Nephron (organoid): Measurements from ENCODE around the gene RRM1.
A peak's percentile ranks its signal among the peaks of the same experiment; 100 is the strongest.
"Not testable (repeated sequence)": the region's sequence is repeated elsewhere in the genome, so short reads cannot be mapped to it uniquely, and the experiment has no call there.

Experiments used
- H3K27ac Mint-ChIP-seq, 3 experiments: 2 replicates each; pipeline ENCODE4 v1.8.0; 2020; ENCODE audit warnings: mixed read lengths in 3 of 3, mild to moderate bottlenecking in 2 of 3, moderate library complexity in 1 of 3
- H3K27me3 Mint-ChIP-seq: 2 replicates; pipeline ENCODE4 v1.8.0; 2021; ENCODE audit warnings: low read depth, mild to moderate bottlenecking, moderate library complexity, mixed read lengths
- H3K36me3 Mint-ChIP-seq: 2 replicates; pipeline ENCODE4 v1.8.0; 2020; ENCODE audit warnings: low read depth, mixed read lengths
- H3K4me1 Mint-ChIP-seq: 2 replicates; pipeline ENCODE4 v1.8.0; 2020; ENCODE audit warnings: mixed read lengths
- H3K4me3 Mint-ChIP-seq, 3 experiments: 2 replicates each; pipeline ENCODE4 v1.8.0; 2020; ENCODE audit warnings: mild to moderate bottlenecking in 3 of 3, mixed read lengths in 3 of 3, moderate library complexity in 2 of 3
- H3K9me3 Mint-ChIP-seq: 2 replicates; pipeline ENCODE4 v1.8.0; 2020; ENCODE audit warnings: mixed read lengths
- CTCF ChIP-seq, 3 experiments: fragments of 200-600 bp; sonication (generic); IDR thresholded peaks; one replicate each; pipeline ENCODE4 v1.5.0; 2021; ENCODE audit warnings: antibody characterized with exemption in 3 of 3; ENCODE audit not compliant: unreplicated experiment in 3 of 3

RRM1 gene

GRCh38 chr11:4161305-4161704 is 66.7 kb downstream of the RRM1 start:
- no peak overlapping the region for H3K4me3 Mint-ChIP-seq
- no peaks in the 10 kb centered on the region for H3K27me3 Mint-ChIP-seq
- no peak overlapping the region for H3K27ac Mint-ChIP-seq
- no peaks in the 10 kb centered on the region for H3K4me1 Mint-ChIP-seq
- no peaks in the 10 kb centered on the region for H3K36me3 Mint-ChIP-seq
- H3K9me3 Mint-ChIP-seq: peaks cover 7% of the 10 kb centered on the region
- no peak for TF ChIP-seq CTCF (IDR thresholded peaks at IDR 0.05; ENCODE audit: unreplicated experiment in 3 of 3)

- no peaks in the 10 kb centered on the region for H3K36me3 Mint-ChIP-seq
- no peak overlapping the region for H3K4me3 Mint-ChIP-seq
- no peaks in the 10 kb centered on the region for H3K4me1 Mint-ChIP-seq
- peaks cover 11% of the 10 kb centered on the region for H3K9me3 Mint-ChIP-seq
- TF ChIP-seq CTCF (IDR thresholded peaks at IDR 0.05; ENCODE audit: unreplicated experiment in 3 of 3): no peak
- H3K27me3 Mint-ChIP-seq: peaks cover 4% of the 10 kb centered on the region
- H3K27ac Mint-ChIP-seq: no peak overlapping the region
Observed at GRCh38 chr11:4164884-4165590, 70.4 kb downstream of the RRM1 start.

- H3K9me3 Mint-ChIP-seq: peaks cover 11% of the 10 kb centered on the region
- H3K4me1 Mint-ChIP-seq: no peaks in the 10 kb centered on the region
- no peak overlapping the region for H3K4me3 Mint-ChIP-seq
- no peak overlapping the region for H3K27ac Mint-ChIP-seq
- no peak for TF ChIP-seq CTCF (IDR thresholded peaks at IDR 0.05; ENCODE audit: unreplicated experiment in 3 of 3)
- H3K27me3 Mint-ChIP-seq: peaks cover 4% of the 10 kb centered on the region
- H3K36me3 Mint-ChIP-seq: no peaks in the 10 kb centered on the region
Observed at GRCh38 chr11:4167292-4167691, 72.7 kb downstream of the RRM1 start.

GRCh38 chr11:4167758-4168157 is 73.2 kb downstream of the RRM1 start:
- Mint-ChIP-seq H3K4me3 (no peak overlapping the region), H3K4me1 (no peaks in the 10 kb centered on the region), H3K27me3 (peaks cover 4% of the 10 kb centered on the region), H3K27ac (no peak overlapping the region), H3K9me3 (peaks cover 11% of the 10 kb centered on the region), H3K36me3 (no peaks in the 10 kb centered on the region)
- no peak for TF ChIP-seq CTCF (IDR thresholded peaks at IDR 0.05; ENCODE audit: unreplicated experiment in 3 of 3)

- H3K9me3 Mint-ChIP-seq, H3K27me3 Mint-ChIP-seq, H3K4me1 Mint-ChIP-seq, H3K36me3 Mint-ChIP-seq: not testable (repeated sequence)
- Mint-ChIP-seq H3K27ac (peak overlapping the region in 2 of 3 experiments; percentile 22 to 30), H3K4me3 (peak overlapping the region; percentile 77 to 82 (median 79))
Observed at GRCh38 chr11:4175620-4176350, 81.2 kb downstream of the RRM1 start.

GRCh38 chr11:4178813-4179662 is 84.4 kb downstream of the RRM1 start:
- peaks cover 7% of the 10 kb centered on the region for H3K27me3 Mint-ChIP-seq
- no peak for TF ChIP-seq CTCF (IDR thresholded peaks at IDR 0.05; ENCODE audit: unreplicated experiment in 3 of 3)
- no peak overlapping the region for H3K4me3 Mint-ChIP-seq
- H3K4me1 Mint-ChIP-seq: no peaks in the 10 kb centered on the region
- H3K36me3 Mint-ChIP-seq: no peaks in the 10 kb centered on the region
- peaks cover 10% of the 10 kb centered on the region for H3K9me3 Mint-ChIP-seq
- no peak overlapping the region for H3K27ac Mint-ChIP-seq
